K562 (cell line): ENCODE results near the gene MSL3. TPM values are rescaled to one million over a fixed set of nuclear protein-coding genes. Genes with fewer than 3 reads are reported as not detected.

Source experiments
- ATAC-seq: fragments of 200-7000 bp; cut with Tn5 transposase; 3 replicates; pipeline ENCODE4 v1.9.1; 2020; ENCODE audit warnings: moderate library complexity
- BruUV-seq: library from RNA; stranded (reverse); fragments of 400-500 nt; replicated peaks from 2 replicates; lab custom pipeline; 2021; lab: Mats Ljungman, UMichigan
- CTCF ChIA-PET: fragments of 300-600 bp; formaldehyde crosslinking; extraction: SDS; loops from one replicate; lab custom pipeline; 2021; ENCODE audit warnings: low intra/inter-chr PET ratio; lab: Yijun Ruan, JAX
- POLR2A ChIA-PET: fragments of 300-600, 350-650 bp; sonication (Branson Sonifier 250); formaldehyde crosslinking; extraction: SDS; loops from one replicate; lab custom pipeline; 2021; ENCODE audit warnings: antibody characterized with exemption, inconsistent platforms; lab: Yijun Ruan, JAX
- DNase-seq, 4 experiments: peaks; one replicate each; pipeline versions ENCODE4 v3.0.0 to v3.0.0-alpha.2; 2011 to 2018; ENCODE audit warnings: low spot score in 3 of 4, mixed read lengths in 3 of 4; ENCODE audit errors: extremely low read depth in 1 of 4
- FAIRE-seq: peaks from 2 replicates; lab custom pipeline; 2011; peaks lifted over from hg19 to GRCh38; lab: Jason Lieb, UNC
- H2AFZ ChIP-seq: 2 replicates; pipeline ENCODE4 v1.6.0; 2011; ENCODE audit warnings: low read depth, low read length, control low read depth, inconsistent platforms
- H3K27ac ChIP-seq: fragments of 200-600 bp; 3 replicates; pipeline ENCODE4 v1.8.0; 2011; ENCODE audit warnings: low read depth, mild to moderate bottlenecking, control low read depth, inconsistent platforms, low read length, moderate library complexity, mixed read lengths; ENCODE audit errors: extremely low read depth
- H3K27me3 ChIP-seq, 2 experiments: fragments of 300-600 bp in 1 of 2; 2 replicates in 1 of 2; 3 replicates in 1 of 2; pipeline versions ENCODE4 v1.6.0 to v1.8.0; 2011; ENCODE audit warnings: inconsistent platforms in 2 of 2, low read length in 2 of 2, mild to moderate bottlenecking in 1 of 2, mixed read lengths in 1 of 2, moderate library complexity in 1 of 2; ENCODE audit not compliant: control insufficient read depth in 2 of 2, insufficient read depth in 2 of 2
- H3K36me3 ChIP-seq: fragments of 300-600 bp; 3 replicates; pipeline ENCODE4 v1.8.0; 2011; ENCODE audit warnings: mild to moderate bottlenecking, low read length, inconsistent platforms; ENCODE audit not compliant: control insufficient read depth, insufficient read depth
- H3K4me1 ChIP-seq, 2 experiments: fragments of 200-600 bp in 1 of 2; replicated peaks in 1 of 2; 2 replicates in 1 of 2; 3 replicates in 1 of 2; pipeline versions ENCODE4 v1.5.1 to v1.8.0; 2011; ENCODE audit warnings: inconsistent platforms in 2 of 2, low read length in 2 of 2, mild to moderate bottlenecking in 1 of 2, mixed read lengths in 1 of 2, moderate library complexity in 1 of 2; ENCODE audit not compliant: control insufficient read depth in 2 of 2, insufficient read depth in 2 of 2
- H3K4me2 ChIP-seq: 2 replicates; pipeline ENCODE4 v1.6.1; 2011; ENCODE audit warnings: low read length, control low read depth, inconsistent platforms, mixed read lengths; ENCODE audit not compliant: insufficient read depth
- H3K4me3 ChIP-seq: fragments of 200-600 bp; sonication (generic), shearing (Covaris generic); 2 replicates; pipeline ENCODE4 v1.5.1; 2016; ENCODE audit warnings: control low read depth, inconsistent platforms
- H3K79me2 ChIP-seq: fragments of 200-600 bp; 3 replicates; pipeline ENCODE4 v1.8.0; 2011; ENCODE audit warnings: low read length, inconsistent platforms; ENCODE audit not compliant: control insufficient read depth, insufficient read depth
- H3K9ac ChIP-seq, 2 experiments: 2 replicates each; pipeline versions ENCODE4 v1.6.0 to v1.6.1; 2011; ENCODE audit warnings: low read depth in 2 of 2, low read length in 2 of 2, control low read depth in 1 of 2, inconsistent platforms in 1 of 2, mild to moderate bottlenecking in 1 of 2, mixed read lengths in 1 of 2; ENCODE audit not compliant: insufficient read depth in 1 of 2
- H3K9me1 ChIP-seq: one replicate; pipeline ENCODE4 v1.6.0; 2011; ENCODE audit warnings: inconsistent platforms, mild to moderate bottlenecking, low read length, moderate library complexity; ENCODE audit not compliant: control insufficient read depth, insufficient read depth
- H3K9me3 ChIP-seq: replicated peaks from 2 replicates; pipeline ENCODE4 v1.5.1; 2011; ENCODE audit warnings: low read depth, low read length, inconsistent platforms; ENCODE audit not compliant: control insufficient read depth, insufficient read depth
- H4K20me1 ChIP-seq: replicated peaks from 2 replicates; pipeline ENCODE4 v1.6.1; 2011; ENCODE audit warnings: low read length, inconsistent platforms, mixed read lengths; ENCODE audit not compliant: control insufficient read depth, insufficient read depth
- ATF7 ChIP-seq: fragments of 450-650 bp; IDR thresholded peaks from 2 replicates; pipeline ENCODE4 v1.7.1; 2014; ENCODE audit warnings: mild to moderate bottlenecking, moderate library complexity
- FOXK2 ChIP-seq, 2 experiments: fragments of 450-650 bp; IDR thresholded peaks in 1 of 2; conservative IDR thresholded peaks in 1 of 2; 2 replicates each; pipeline ENCODE4 v1.6.1; 2016; ENCODE audit warnings: low read depth in 2 of 2, mild to moderate bottlenecking in 1 of 2
- RBBP5 ChIP-seq: fragments of 200-600 bp; sonication (generic); IDR thresholded peaks from 2 replicates; pipeline ENCODE4 v1.6.1; 2012; ENCODE audit warnings: borderline replicate concordance, mild to moderate bottlenecking, low read length, control low read depth, inconsistent platforms; ENCODE audit not compliant: insufficient read depth, poor library complexity, severe bottlenecking
- ZNF140 ChIP-seq: fragments of 250-450 bp; sonication (Bioruptor Pico); IDR thresholded peaks from 2 replicates; pipeline ENCODE4 v1.8.0; 2021; ENCODE audit warnings: moderate library complexity, mild to moderate bottlenecking, inconsistent platforms
- WGBS: fragments of 100-300 bp; shearing (Covaris generic); methylation state at CpG from one replicate; pipeline ENCODE4 v1.1.6; 2016; ENCODE audit warnings: low coverage, mixed read lengths; ENCODE audit not compliant: insufficient coverage; ENCODE audit errors: missing lambda C conversion rate; 5-methylcytosine and 5-hydroxymethylcytosine counted together
- in situ Hi-C: fragments of 300-500 bp; cut with MboI; formaldehyde crosslinking; loops from 4 replicates; pipeline ENCODE4 v1.15.0; 2018; ENCODE audit warnings: inconsistent platforms, mixed read lengths
- intact Hi-C: fragments of 100-400 bp; cut with micrococcal nuclease; formaldehyde crosslinking; loops from 2 replicates; pipeline ENCODE4 v1.14.2; 2022
- polyA plus RNA-seq, 8 experiments: library from polyadenylated mRNA; depleted of rRNA in 4 of 8; stranded (reverse) in 5 of 8; unstranded in 3 of 8; fragments of >200 nt; fragmentation: Nextera tagmentation in 2 of 8; fragmentation: Illumina TruSeq in 1 of 8; extraction: Ambion mirVana in 2 of 8; extraction: Trizol in 1 of 8; gene quantifications; 2 replicates each; pipeline versions ENCODE4 v1.2.1 to v1.2.3, GENCODE V29; 2011 to 2014; ENCODE audit warnings: inconsistent platforms in 1 of 8, missing spikeins in 1 of 8
- total RNA-seq, 7 experiments: library from RNA; depleted of rRNA in 6 of 7; stranded (reverse); fragments of >200 nt in 6 of 7; fragmentation: Illumina TruSeq in 2 of 7; extraction: Trizol in 2 of 7; gene quantifications; 2 replicates each; pipeline versions ENCODE4 v1.2.1 to v1.2.3, GENCODE V29; 2011 to 2021; ENCODE audit warnings: low replicate concordance in 1 of 7
- TF ChIP-seq, protein P1 (sequence below), 2 experiments: fragments of 450-650 bp in 1 of 2; sonication (generic) in 1 of 2; formaldehyde crosslinking; conservative IDR thresholded peaks; 2 replicates each; pipeline versions ENCODE4 v1.4.0 to v1.8.1; 2020 to 2022; ENCODE audit warnings: mild to moderate bottlenecking in 1 of 2, missing genetic modification reagents in 1 of 2
- TF ChIP-seq, protein P2 (sequence below): fragments of 250-450 bp; sonication (Bioruptor Pico); IDR thresholded peaks from 2 replicates; pipeline ENCODE4 v1.4.0; 2020; ENCODE audit warnings: mild to moderate bottlenecking, moderate library complexity, borderline replicate concordance

Gene MSL3
- total and polyA plus RNA-seq, 9 of the 15 experiments (the other 6 are each of a cell fraction or from before 2014, with no cell fraction given): 21.3 to 39.9 (median 27.1) TPM

- H4K20me1 ChIP-seq: no peaks in the 10 kb centered on the region
- BruUV-seq: no TSS peak
- H3K79me2 ChIP-seq: no peaks in the 10 kb centered on the region
- no peak overlapping the region for H3K27ac ChIP-seq
- H2AFZ ChIP-seq: no peak overlapping the region
- H3K36me3 ChIP-seq: no peaks in the 10 kb centered on the region
- H3K27me3 ChIP-seq: no peaks in the 10 kb centered on the region
- no peak overlapping the region for H3K4me2 ChIP-seq
- in situ Hi-C loops: no loop called here
- ATAC-seq (no peak), DNase-seq (no peak), FAIRE-seq (no peak)
- intact Hi-C loops: loop anchor here (2.0 kb wide), 1 partner anchor 45 kb away; no protein-coding TSS in a partner anchor
- H3K9ac ChIP-seq: no peak overlapping the region
- no peaks in the 10 kb centered on the region for H3K9me3 ChIP-seq
- H3K9me1 ChIP-seq: no peaks in the 10 kb centered on the region
- no peaks in the 10 kb centered on the region for H3K4me1 ChIP-seq
- 6% methylated on average over 8 of the region's 8 CpGs for WGBS
- CTCF ChIA-PET: interaction anchor here (3.0 kb wide), 1 partner anchor 193 kb away, joined by 20 read pairs; no protein-coding TSS in a partner anchor
- H3K4me3 ChIP-seq: no peak overlapping the region
- TF ChIP-seq ATF7 (0 out of 2 replicates have a peak, but pooled peaks have one; percentile 20), RBBP5 (no peak), FOXK2 (conservative IDR thresholded peaks at IDR 0.05 in 1 of 2, IDR thresholded peaks at IDR 0.05 in 1 of 2; ENCODE audit: low read depth in 2 of 2) (no peak), ZNF140 (CRISPR knock-in tag) (no peak)
- TF ChIP-seq, protein P1, sequence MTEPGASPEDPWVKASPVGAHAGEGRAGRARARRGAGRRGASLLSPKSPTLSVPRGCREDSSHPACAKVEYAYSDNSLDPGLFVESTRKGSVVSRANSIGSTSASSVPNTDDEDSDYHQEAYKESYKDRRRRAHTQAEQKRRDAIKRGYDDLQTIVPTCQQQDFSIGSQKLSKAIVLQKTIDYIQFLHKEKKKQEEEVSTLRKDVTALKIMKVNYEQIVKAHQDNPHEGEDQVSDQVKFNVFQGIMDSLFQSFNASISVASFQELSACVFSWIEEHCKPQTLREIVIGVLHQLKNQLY (CRISPR knock-in tag; conservative IDR thresholded peaks at IDR 0.05): no peak
- TF ChIP-seq, protein P2, sequence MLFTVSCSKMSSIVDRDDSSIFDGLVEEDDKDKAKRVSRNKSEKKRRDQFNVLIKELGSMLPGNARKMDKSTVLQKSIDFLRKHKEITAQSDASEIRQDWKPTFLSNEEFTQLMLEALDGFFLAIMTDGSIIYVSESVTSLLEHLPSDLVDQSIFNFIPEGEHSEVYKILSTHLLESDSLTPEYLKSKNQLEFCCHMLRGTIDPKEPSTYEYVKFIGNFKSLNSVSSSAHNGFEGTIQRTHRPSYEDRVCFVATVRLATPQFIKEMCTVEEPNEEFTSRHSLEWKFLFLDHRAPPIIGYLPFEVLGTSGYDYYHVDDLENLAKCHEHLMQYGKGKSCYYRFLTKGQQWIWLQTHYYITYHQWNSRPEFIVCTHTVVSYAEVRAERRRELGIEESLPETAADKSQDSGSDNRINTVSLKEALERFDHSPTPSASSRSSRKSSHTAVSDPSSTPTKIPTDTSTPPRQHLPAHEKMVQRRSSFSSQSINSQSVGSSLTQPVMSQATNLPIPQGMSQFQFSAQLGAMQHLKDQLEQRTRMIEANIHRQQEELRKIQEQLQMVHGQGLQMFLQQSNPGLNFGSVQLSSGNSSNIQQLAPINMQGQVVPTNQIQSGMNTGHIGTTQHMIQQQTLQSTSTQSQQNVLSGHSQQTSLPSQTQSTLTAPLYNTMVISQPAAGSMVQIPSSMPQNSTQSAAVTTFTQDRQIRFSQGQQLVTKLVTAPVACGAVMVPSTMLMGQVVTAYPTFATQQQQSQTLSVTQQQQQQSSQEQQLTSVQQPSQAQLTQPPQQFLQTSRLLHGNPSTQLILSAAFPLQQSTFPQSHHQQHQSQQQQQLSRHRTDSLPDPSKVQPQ (CRISPR knock-in tag): no peak
- POLR2A ChIA-PET: no interaction called here
These were observed 32.2 kb upstream of the MSL3 start for GRCh38 chrX:11725631-11726442.
